Skin of body (tissue), 2 donors: ENCODE measurements around the gene RFLNA. TPM values are rescaled to one million over a fixed set of nuclear protein-coding genes. Genes with fewer than 3 reads are reported as not detected.
"Not testable (repeated sequence)": the region's sequence is repeated elsewhere in the genome, so short reads cannot be mapped to it uniquely, and the experiment has no call there.

Experiments
- DNase-seq: peaks from one replicate; lab custom pipeline; 2025; lab: John Stamatoyannopoulos, UW
- total RNA-seq: library from RNA; depleted of rRNA; stranded (reverse); fragments of >200 nt; gene quantifications from one replicate; pipeline ENCODE4 v1.2.3, GENCODE V29; 2014

RFLNA gene
- total RNA-seq, 1 donor from 2014 or later, result 8.8 TPM

DNA sequence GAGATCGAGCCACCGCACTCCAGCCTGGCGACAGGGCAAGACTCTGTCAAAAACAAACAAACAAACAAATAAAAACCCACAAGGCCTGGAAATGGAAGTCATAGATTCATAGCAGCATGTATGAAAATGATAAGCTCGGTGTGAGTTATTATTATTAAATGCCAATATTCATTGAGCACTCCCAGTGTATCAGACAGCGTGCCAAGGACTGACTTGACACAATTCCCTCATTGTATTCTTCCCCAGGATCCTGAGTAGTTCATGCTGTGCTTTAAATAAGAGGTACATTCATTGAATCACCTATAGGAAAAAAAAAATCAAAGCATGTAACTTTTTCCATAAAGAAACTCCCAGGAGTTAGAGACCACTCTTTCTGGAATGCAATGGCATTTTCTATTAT lies 12.6 kb upstream of the RFLNA start:
- DNase-seq, result no peak

GRCh38 chr12:124283326-124283725 lies 11.6 kb upstream of the RFLNA start:
- DNase-seq, result no peak

DNA sequence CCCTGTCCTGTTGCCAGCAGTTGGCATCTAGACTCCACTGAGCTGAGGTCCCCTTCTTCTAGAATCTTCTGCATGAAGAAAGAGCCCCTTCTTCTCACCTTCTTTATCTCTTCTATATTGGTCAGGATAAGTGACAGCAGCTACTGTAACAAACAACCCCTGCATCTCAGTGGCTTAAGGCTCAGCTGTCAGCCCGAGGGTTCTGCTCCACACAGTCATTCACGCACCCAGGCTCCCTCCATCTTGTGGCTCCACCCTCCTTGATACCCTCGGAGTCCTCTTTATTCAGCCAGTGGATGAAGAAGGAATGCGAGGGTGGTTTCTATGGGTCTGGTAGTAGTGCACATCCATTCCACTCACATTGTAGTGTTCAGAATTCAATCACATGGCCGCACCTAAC lies 10.5 kb upstream of the RFLNA start:
- no peak for DNase-seq

DNA sequence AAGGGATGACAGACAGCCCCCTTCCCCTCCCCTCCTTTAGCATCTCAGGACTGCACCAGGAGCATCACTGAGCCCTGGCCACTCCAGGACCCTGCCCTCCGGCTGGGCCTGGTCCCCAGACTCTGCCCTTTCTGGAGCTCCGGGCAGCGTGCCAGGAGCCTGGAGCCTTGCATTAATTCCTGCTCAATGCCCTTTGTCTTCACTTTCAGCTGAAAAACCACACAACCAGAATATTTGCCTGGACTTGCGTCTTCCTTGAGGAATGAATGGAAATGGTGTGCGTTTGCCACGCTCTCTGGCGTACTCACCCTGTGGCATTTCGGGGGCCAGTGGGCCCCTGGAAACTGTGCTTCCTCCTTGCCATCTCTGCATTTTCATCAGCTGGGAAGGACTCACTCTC lies 8.5 kb upstream of the RFLNA start:
- no peak for DNase-seq

- no peak for DNase-seq
These were observed 7.9 kb upstream of the RFLNA start for GRCh38 chr12:124286971-124287370.

DNA sequence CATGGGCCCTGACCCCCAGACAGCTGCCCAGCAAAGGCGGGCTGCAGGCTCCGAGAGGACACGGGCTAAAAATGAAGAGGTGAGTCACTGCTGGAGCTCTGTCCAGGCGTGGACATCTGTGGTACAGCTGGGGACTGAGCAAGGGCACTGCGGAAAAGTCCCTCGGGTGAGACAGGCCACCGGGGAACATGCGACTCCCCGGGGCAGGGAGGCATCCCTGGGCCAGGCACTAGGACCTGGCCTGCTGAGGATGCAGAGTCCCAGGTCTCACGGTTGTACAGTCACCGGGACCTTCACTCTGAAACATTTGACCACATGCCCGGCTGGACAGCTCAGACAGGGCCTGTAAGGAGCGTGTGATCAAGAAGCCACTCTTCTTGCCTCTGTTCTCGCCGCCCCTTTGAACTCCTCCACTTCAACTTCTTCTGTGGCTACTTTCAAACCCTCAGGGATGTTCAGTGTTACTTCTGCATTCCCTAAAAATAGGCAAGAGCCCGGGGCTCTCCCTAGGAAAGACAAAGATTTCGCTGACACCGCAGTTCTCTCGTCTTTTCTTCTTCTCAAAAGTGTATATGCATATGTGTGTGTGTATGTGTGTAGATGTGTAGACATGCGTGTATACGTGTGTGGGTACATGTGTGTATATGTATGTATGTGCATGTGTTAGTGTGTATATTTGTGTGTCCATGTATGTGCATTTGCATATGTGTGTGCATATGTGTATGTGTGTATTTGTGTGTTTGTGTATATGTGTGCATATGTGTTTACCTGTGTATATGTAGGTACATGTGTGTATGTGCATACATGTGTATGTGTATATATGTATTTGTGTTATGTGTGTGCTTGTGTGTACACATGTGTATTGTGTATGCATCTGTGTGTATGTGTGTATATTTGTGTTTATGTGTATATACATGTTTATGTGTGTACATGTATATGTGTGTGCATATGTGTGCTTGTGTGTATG lies 5.0 kb upstream of the RFLNA start:
- peak; percentile 7 for DNase-seq

GRCh38 chr12:124292385-124292784 lies 2.5 kb upstream of the RFLNA start:
- peak; percentile 4 for DNase-seq

DNA sequence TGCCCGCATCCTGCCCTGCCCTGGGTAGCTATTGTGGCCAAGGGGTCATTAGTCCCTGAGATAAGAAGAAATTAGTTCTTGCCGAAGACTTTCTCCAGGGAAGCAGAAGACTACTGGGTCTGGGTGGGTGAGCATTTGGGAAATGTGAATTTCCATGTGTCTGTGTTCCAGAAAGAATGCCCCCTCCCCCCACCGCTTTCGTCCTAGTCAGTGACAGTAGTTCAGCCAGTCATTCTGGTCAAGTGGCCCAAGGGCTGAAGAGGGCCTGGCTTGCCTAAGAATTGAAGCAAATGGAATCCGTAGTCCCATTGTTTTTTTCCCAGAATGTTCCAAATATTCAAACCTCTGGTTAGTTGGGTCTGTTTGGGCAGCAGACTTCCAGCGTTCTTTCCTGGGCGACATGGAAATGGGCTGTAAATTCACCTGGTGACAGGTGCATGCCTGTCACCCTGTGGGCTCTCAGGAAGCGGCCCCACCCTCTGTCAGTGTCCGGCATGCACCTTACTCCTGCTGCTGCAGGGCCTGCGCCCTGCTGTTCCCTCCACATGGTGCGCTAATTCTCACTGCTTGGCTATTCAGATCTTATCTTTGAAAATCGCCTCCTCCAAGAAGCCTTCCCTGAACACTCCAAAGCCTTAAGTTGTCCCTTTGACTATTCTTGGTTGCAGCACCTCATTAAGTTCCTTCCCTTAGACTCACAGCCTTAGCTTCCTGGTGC lies 1.4 kb upstream of the RFLNA start:
- DNase-seq, result no peak

DNA sequence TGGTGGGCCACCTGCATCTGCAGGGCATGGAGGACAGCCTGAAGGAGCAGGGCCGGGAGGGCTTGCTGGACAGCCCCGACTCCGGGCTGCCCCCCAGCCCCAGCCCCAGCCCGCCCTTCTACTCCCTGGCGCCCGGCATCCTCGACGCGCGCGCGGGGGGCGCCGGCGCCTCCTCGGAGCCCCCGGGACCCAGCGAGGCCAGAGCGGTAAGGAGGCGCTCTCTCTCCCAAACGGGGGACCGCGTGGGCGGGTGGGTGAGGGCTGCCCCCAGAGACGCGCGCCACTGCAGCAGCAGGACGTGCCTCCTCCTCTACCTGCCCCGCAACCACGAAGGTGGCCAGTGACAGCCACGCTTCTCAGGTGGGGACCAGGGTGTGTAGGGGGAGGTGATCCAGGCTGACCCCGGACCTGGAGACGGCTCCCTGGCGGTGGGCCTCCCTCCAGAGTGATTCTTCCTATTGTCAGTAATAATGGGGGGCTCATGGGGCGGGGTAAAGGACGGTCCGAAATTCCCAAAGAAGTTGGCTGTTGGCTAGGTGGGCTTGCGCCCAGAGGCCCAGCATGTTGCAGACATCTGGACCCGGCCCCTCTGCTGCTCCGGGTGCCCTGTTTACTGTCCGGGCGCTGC lies 652 bp downstream of the RFLNA start:
- no peak for DNase-seq

DNA sequence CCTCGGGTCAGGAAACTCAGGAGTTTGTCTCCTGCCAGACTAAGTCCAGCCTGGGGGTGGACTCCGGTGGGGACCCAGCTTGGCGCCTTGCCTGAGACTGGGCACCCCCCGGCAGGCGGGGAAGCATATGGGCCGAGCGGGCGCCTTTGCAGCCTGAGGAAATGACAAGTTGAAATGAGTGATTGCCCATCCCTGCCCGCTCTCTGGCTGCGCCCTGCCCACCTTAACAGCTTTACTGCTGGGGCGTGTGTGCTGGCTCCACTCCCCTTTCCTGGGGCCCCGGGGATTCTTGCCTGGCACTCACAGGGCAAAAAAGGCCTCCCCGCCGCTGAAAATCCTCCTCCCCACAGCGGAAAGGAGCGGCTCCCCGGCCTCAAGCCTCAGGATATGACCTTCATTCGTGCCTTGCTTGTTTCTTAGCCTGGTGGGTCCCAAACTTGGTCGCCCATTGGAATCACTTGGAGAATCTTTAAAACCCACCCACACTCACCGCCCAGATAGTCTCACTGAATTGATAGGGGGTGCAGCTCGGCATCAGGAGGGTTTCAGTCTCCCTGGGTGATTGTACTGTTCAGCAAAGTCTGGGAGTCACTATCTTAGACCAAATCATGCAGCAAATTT lies 1.5 kb downstream of the RFLNA start:
- DNase-seq, result no peak

DNA sequence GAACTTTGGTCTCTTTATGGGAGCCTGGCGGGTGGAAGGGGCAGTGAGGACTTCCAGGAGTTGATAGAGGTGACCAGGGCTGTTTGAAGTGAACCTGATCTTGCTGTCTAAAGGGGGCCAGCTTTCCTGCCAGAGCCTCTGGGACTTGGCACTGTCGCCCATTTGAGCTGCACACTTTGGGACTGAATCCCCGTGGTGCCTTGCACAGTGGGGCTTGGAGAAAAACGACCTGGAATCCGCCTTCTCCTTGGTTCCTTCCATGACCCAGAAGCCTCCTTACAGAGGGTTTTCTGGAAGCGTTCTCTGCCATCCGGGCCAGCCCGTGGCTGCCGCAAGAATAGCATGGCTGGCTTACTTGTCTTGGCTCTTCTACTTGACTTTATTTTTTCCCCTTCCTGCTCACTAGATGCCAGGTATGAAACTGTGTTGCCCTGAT lies 2.0 kb downstream of the RFLNA start:
- DNase-seq, result no peak

DNA sequence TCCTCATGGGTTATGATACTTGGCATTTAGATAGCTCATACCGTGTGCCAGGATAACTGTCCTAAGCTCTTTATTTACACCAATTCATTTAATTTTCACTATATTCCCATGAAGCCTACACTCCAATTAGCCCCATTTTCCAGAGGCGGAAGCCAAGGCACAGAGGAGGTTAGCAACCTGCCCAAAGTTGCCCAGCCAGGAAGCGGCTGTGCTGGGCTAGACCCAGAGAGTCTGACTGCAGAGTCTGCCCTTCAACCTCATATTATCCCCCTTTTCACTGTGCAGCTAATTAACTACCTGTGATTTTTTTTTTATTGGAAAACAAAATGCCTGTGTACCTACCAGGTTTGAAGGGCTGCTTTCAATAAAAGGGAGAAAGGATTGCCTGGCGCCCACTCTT lies 2.5 kb downstream of the RFLNA start:
- no peak for DNase-seq

- DNase-seq, result no peak
These were observed 3.0 kb downstream of the RFLNA start for GRCh38 chr12:124297856-124298255.

- DNase-seq, result no peak
These were observed 4.0 kb downstream of the RFLNA start for GRCh38 chr12:124298685-124299410.

DNA sequence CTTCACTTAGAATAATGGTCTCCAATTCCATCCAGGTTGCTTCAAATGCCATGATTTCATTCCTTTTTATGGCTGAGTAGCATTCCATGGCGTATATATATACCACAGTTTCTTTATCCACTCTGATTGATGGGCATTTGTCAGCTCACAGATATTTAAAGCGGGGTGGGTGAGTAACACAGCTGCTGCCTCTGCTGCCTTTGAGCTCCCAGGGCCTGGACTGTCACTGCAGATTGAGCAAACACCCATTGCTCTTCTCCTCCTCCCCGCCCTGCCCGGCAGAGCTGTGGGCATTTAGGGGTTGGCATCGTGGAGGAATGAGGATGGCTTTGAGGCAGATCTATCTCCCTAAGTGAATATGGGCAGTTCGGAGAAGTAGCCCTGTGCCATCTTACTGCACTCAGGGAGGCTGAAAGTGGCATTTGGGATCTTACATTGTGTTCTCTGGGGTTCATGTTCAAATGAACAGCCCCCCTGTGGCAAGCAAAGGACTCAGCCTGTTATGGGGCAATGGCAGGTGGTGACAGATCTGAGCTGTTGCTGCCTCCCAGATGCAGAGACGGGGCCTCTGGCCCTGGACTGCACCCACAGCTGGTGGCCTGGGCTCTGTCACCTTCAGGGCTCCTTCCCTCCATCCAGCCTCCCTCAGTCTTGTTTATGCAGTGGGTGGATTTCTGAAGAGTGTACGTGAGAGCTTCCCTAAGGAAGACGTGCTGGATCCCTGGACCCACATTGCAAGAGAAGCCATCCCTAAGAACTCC lies 4.9 kb downstream of the RFLNA start:
- DNase-seq, result no peak

DNA sequence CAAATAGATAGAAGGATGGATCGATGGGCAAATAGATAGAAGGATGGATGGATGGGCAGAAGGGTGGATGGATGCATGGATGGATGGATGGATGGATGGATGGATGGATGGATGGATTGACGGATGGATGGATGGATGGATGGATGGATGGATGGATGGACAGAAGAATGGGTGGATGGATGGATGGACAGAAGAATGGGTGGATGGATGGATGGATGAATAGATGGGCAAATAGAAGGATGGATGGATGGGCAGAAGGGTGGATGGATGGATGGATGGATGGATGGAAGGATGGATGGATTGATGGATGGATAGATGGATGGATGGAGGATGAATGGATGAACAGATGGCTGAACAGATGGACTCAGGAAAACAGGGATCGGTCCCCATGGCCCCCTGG lies 5.8 kb downstream of the RFLNA start:
- not testable (repeated sequence) for DNase-seq

- DNase-seq, result no peak
These were observed 6.3 kb downstream of the RFLNA start for GRCh38 chr12:124301084-124301654.

- no peak for DNase-seq
These were observed 7.4 kb downstream of the RFLNA start for GRCh38 chr12:124302241-124302806.

DNA sequence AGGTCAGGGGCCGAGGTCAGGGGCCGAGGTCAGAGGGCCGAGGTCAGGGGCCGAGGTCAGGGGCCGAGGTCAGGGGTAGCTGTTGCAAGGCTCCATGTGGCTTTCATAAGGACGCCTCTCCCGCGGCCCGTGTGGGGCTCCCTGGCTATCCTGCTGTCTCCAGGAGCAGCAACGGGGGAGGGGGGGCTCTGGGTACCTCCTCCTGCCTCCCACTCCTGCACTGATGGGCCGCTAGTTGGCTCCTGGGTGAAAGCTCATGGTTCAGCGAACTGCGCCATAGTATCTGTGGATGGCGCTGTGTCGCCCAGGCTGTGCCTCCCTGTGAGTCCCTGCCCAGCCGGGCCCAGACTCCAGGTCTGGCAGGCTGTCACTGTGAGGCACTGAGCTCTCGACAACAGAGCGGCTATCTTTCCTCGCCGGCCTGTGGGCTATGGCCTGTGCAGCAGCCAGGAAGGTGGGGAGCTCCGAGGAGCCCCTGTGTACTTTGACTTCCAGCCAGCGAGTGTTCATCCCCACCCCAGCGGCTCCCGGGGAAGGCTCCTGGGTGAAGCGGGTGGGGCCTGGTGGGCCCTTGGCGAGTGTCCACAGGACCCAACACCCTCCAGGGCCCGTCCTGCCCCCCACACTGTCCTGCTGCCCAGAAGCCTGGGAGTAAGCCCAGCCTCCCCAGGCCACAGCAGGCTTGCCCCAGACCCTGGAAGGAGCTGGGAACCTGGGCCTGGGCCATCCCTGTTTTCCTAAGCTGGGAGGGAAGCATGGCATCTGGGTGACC lies 8.1 kb downstream of the RFLNA start:
- no peak for DNase-seq
